Skin epidermis (tissue), 12 donors: ENCODE data around the gene PSTPIP1.

Experiments used
- H3K27ac ChIP-seq, 21 experiments: fragments of 200-600 bp; sonication (generic) in 11 of 21; one replicate each; pipeline ENCODE4 v1.5.0; 2020; ENCODE audit warnings: mild to moderate bottlenecking in 3 of 21, inconsistent platforms in 2 of 21, moderate library complexity in 2 of 21
- H3K4me3 ChIP-seq, 7 experiments: fragments of 200-600 bp; sonication (generic) in 2 of 7; one replicate each; pipeline ENCODE4 v1.5.0; 2020; ENCODE audit warnings: inconsistent platforms in 2 of 7, mild to moderate bottlenecking in 2 of 7, moderate library complexity in 1 of 7

The PSTPIP1 gene

DNA sequence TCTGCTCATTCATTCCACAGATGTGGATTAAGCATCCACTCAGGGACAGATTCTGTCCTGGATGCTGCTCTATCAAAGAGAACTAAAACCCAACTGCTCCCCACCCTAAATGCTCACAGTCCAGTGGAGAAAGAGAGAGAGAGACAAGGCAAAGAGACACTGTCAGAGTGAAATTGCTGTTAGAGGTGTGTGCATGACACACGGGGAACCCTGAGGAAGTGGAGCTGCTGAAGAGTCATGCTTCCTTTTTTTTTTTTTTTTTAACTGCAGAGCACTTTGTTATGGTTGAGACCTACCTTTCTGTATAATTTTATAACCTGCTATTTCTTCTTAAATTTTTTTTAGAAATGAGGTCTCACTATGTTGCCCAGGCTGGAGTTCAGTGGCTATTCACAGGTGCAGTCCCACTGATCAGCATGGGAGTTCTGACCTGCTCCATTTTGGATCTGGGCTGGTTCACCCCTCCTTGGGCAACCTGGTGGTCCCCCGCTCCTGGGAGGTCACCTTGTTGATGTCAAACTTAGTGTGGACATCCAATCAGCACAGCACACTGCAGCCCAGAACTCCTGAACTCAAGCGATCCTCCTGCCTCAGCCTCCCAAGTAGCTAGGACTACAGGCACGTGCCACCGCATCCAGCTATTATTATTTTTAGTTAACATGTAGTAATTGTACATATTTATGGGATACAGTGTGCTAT, 18.2 kb upstream of the PSTPIP1 start:
- Histone ChIP-seq H3K27ac (no peak overlapping the region), H3K4me3 (no peak overlapping the region)

GRCh38 chr15:76978522-76979330, 16.2 kb upstream of the PSTPIP1 start:
- Histone ChIP-seq H3K27ac (no peak overlapping the region), H3K4me3 (no peak overlapping the region)

DNA sequence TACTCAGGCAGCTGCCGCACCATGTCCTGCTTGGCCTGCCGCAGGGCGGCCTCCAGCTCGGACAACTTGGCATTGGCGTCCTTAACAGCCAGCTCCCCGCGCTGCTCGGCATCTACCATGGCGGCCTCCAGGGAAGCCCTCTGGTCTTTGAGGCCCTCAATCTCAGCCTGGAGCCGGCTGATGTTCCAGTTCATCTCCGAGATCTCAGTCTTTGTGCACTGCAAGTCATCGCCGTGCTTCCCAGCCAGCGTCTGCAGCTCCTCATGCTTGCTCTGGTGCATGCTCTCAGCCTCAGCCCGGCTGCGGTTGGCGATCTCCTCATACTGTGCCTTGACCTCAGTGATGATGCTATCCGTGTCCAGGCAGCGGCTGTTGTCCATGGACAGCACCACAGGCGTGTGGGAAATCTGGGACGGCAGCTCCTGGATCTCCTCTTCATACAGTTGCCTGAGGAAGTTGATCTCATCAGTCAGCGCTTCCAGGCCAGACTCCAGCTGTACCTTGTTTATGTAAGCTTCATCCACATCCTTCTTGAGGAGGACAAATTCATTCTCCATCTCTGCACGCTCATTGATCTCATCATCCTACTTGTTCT, 15.5 kb upstream of the PSTPIP1 start:
- Histone ChIP-seq H3K27ac (no peak overlapping the region), H3K4me3 (no peak overlapping the region)

DNA sequence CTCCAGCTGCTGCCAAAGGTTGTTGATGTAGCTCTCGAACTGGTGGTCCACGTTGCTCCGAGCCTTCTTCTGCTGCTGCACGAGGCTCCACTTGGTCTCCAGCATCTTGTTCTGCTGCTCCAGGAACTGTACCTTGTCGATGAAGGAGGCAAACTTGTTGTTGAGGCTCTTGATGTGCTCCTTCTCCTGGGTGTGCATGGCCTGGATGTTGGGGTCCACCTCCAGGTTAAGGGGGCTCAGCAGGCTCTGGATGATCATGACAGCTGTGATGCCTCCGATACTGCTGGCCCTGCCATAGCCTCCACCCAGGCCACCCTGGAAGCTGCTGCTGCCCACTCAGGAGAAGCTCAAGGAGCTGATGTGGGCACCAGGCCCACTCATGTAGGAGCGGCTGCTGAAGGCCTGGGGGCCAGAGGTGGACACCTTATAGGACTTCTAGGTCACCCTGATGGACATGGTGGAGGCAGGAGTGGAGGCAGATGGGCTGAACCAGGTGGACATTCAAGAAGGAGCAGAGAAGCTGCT, 14.9 kb upstream of the PSTPIP1 start:
- Histone ChIP-seq H3K4me3 (no peak overlapping the region), H3K27ac (no peak overlapping the region)

DNA sequence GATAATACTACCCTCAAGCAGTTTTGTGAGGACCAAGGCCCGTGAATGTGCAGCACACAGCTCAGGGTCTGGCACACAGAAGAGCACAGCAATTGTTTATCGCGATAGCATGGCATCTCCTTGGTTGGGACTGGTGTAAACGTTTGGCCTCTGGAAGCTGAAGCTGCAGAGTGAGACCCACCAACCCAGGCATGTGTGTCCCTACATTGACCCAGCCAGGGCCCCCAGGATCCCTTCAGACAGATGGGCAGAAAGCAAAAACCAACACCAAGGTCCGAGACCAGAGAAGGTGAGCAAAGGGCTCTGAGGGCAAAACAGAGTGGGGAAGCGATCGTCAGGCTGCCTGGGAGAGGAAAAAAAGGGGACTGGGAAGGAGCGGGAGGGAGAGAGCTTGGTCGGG, 12.6 kb upstream of the PSTPIP1 start:
- H3K27ac ChIP-seq: no peak overlapping the region
- H3K4me3 ChIP-seq: no peak overlapping the region

DNA sequence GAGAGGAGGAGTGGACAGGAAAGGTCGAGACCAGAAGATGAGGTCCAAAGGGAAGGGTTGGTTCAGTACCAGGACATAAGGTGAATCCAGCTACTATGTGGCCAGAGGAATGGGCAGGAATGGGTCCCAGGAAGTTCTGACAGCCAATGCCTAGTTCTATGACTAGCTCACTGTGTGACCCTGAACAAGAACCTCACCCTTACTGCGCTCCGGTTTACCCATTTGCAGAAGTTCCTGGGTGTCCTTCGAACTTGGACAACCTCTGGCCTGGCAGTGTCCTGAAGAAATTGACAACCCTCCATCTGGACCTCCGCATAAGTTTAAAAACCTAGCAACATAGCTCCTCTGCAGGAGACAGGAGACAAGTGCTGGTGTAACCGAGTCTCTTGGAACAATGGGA, 12.2 kb upstream of the PSTPIP1 start:
- no peak overlapping the region for H3K4me3 ChIP-seq
- peak overlapping the region in 1 of 21 experiments; percentile 30 for H3K27ac ChIP-seq

- peak overlapping the region in 5 of 21 experiments; percentile 20 to 75 (median 30) for H3K27ac ChIP-seq
- no peak overlapping the region for H3K4me3 ChIP-seq
Observed at GRCh38 chr15:76983590-76984375, 11.1 kb upstream of the PSTPIP1 start.

DNA sequence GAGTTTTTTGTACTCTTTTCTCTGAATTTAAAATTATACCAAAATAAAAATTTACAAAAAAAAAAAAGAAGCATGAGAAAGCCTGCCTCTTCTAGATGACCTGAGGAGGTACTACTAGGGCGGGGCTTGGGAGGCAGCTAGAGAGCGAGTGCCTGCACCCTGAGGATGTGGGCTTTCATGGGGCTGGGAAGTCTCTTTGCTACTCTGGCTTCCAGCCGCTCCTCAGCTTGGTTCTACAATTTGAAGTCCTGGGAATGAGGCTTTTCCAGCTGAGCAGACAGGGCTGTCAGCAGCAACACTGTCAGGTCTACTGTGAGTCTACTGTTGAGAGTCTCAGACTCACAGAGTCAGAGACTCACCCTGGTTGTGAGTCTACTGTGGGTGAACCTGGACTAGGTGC, 8.2 kb upstream of the PSTPIP1 start:
- peak overlapping the region in 3 of 21 experiments; percentile 4 to 40 (median 21) for H3K27ac ChIP-seq
- no peak overlapping the region for H3K4me3 ChIP-seq

DNA sequence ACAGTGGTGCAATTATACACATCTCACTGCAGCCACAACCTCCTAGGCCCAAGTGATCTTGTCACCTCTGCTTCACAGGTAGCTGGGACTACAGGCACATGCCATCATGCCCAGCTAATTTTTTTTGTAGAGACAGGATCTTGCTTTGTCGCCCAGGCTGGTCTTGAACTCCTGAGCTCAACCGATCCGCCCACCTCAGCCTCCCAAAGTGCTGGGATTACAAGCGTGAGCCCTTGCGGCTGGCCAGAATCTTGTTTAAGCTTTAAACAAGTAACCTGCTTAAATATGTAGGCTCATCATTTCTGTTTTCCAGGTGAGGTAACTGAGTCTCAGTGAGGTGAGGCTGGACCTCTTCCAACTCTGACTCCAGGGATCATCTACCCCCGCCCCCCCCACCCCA, 7.7 kb upstream of the PSTPIP1 start:
- H3K4me3 ChIP-seq: no peak overlapping the region
- peak overlapping the region in 7 of 21 experiments; percentile 38 to 89 (median 52) for H3K27ac ChIP-seq

DNA sequence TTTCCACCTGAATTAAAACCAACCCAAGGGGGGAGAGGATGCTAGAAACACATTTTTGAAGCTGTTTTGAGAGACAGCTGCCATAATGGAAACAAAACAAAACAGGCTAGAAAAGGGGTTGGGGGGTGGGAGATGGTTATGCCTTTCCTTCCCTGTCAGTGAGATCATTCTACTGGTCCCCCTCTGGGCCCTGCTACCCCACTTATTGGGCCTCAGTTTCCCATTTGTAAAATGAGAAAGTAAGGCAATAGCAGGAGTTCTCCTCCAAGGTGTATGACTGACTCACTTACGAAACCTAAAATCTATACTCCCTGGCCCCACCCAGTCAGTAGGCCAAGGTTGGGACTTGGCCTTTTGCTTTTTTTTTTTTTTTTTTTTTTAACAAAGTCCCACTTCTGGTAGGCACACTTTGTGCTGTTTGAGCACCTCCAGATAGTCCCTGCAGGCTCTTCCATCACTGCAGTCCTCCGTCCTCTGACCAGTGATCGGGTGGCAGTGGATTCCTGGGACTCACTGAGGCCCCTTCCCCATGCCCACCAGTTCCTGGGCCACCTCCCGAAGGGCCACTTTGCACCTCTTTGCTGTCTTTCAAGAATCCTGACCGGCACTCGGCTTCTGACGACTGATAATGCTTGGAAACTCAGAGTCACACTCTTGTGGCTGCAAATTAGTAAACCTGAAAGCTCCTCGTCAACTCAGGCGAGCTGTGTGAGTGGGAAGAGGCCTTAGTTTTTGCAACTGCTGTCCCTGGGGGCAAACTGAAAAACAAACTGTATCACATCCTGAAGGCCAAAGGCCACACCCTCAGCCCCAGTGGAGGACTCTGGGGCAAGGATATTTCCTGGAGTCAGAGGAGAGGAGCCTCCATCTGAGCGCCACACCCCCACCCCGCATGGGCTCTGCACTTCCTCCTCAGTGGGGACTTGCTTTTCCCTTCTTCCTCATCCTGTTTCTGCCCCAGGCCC, 6.7 kb upstream of the PSTPIP1 start:
- peak overlapping the region in 17 of 21 experiments; percentile 3 to 89 (median 52) for H3K27ac ChIP-seq
- no peak overlapping the region for H3K4me3 ChIP-seq

DNA sequence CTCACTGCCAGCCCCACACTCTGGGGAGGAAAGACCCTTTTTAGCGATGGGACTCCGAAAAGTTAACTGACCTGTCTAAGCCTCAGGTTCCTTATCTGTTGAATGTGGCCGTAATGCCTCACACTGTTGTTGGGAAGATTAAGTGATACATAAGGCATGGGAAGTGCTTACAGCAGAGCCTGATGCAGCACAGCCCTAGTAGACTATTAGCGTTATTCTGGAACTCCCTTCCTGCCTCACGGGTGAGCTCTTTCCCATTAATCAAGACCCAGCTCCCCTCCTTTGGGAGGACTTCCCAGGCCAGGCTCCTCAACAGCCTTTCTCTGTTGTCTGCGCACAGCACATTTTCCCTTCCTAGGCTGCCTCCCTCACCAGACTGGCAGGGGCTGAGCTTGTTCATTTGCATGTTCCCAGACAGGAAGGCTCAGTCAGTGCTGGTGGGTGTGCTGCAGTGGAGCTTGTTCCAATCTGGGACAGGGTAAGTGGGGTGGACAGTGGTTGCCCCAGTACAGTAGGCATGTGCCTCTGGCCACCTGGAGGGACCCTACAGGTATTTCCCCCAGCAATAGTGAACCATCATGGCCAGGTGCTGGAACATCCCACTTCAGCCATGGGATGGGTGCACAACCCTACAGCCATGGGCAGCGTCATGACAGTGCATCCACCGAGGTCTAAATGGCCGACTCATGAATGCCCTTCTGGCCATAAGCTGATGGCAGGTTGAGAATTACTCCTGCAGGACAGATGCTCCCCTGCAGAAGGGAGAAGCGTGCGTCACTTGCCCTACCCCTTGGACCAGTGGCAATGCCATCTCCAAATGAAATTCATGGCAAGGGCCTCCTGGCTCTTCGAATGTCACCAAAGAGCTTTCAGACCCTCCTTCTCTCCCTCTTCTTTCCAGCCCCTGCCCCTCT, 5.8 kb upstream of the PSTPIP1 start:
- H3K27ac ChIP-seq: peak overlapping the region in 15 of 21 experiments; percentile 3 to 89 (median 52)

DNA sequence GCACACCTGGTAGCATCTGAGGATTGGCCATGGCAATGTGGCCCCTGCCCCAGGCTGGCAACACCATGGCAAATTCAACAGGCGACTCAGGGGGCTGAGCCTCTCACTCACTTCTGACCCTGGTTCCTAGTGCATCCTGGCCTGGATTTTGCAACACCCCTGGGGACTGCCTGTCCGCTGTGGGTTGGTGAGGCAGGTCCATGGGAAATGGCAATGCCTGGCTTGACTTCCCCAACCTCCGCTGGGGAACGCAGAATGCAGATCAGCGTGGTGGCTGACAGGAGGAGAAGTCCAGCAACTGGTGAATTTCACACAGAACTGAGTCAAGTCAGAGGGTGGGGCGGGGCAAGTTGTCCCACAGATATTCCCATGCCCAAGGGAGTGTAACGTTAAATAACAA, 3.9 kb upstream of the PSTPIP1 start:
- Histone ChIP-seq H3K4me3 (no peak overlapping the region), H3K27ac (peak overlapping the region in 1 of 21 experiments; percentile 41)

More for the DNA sequence above, 5.8 kb upstream of the PSTPIP1 start:
- no peak overlapping the region for H3K4me3 ChIP-seq

DNA sequence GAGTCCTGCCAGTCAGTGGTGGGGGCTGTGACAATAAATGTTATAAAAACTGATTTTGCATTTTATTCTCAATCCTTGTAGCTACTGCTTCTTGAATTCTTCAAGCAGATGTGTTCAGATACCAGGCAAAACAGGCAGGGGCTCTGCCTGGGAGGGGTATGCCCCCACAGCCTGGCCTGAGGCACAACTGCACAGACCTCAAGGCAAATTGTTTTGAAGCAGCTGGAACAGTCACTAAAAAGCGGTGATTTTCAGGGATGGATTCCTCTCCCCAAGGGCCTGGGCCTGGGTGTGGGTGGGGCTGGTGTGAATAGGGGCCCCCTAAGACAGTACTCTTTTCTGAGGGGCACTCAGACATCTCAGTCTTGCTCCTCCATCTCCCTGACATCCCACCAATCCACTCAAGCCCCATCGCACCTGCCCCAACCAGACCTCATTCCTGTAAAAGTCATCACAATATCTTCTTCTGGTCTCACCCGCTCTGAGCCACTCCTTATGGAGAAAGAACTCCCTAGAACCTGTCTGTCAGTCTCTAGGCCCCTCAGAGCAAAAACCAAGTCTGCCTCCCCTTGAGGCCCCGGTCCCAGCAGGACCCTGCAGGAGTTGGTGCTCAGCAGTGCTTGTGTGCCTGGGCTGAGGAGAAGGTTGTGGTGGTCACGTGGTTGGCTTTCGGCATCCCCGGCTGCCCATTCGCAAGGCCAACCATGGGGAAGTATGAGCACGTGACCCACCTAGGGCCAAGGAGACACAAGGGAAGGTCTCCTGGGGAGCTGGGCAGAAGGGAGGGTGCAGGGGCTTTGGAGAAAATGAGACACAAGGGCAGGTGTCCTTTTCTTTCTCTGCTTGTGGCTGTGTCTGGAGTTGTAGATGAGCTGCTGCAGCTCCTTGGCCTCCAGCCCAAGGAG, 2.9 kb upstream of the PSTPIP1 start:
- no peak overlapping the region for H3K4me3 ChIP-seq
- peak overlapping the region in 2 of 21 experiments; percentile 10 to 93 for H3K27ac ChIP-seq

DNA sequence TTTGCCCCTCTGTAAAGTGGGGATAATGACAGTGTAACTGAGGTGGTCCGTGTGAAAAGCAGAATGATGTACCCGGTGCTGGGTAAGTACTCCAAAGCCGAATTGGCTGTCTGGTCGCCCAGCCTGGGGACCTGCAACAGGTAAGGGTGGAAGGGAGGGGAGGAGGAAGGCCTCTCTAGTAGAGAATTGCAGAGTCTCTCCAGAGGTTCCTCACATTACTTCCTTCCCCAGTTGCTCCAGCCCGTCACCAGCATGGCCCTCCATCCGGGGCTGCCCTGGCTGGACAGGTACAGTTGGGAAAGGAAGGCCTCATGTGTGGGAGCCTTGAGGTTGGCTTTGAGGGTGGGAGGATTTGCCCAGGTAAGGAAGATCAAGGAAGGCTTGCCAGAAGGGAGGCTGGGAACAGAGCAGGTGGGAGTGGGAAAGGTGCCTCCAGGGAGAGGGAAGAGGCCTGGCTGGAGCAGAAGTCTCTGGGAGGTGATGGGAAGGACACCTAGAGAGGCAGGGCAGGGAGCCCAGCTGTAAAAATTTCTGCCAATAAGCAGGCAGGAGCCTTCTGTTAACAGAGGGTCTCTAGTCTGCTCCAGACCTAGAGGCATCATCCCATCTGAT, 1.7 kb upstream of the PSTPIP1 start:
- Histone ChIP-seq H3K27ac (peak overlapping the region in 14 of 21 experiments; percentile 0 to 96 (median 87)), H3K4me3 (no peak overlapping the region)

- Histone ChIP-seq H3K4me3 (no peak overlapping the region), H3K27ac (peak overlapping the region in 17 of 21 experiments; percentile 7 to 96 (median 84))
Observed at GRCh38 chr15:76994001-76994400, 925 bp upstream of the PSTPIP1 start.

DNA sequence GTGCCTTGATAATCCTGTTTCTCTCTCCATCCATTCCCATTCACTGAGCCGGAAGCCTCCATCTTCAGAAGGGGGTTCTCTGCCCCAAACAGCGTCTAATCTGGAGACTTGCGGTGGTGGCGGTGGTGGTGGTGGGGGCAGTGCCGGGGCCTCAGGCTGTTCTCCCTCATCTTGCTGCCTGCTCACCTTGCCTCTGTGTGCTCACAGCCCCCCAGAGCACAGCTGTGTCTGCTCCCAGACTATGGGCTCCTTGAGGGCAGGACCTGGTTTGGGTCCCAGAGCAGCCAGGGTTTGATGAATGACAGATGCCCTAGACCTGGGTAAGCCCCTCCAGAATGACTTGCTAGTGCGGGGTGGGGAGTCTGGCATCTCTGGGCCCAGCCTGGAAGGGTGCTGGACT, 430 bp upstream of the PSTPIP1 start:
- Histone ChIP-seq H3K27ac (peak overlapping the region in 19 of 21 experiments; percentile 7 to 96 (median 82)), H3K4me3 (peak overlapping the region in 3 of 7 experiments; percentile 23 to 42 (median 32))
